NCI-H69 (cell line): ENCODE data around the gene SPOCK1.

Source experiments
- DNase-seq: peaks from one replicate; lab custom pipeline; 2025; lab: John Stamatoyannopoulos, UW

SPOCK1 gene

GRCh38 chr5:137328991-137329390, 170.1 kb downstream of the SPOCK1 start:
- no peak for DNase-seq

DNA sequence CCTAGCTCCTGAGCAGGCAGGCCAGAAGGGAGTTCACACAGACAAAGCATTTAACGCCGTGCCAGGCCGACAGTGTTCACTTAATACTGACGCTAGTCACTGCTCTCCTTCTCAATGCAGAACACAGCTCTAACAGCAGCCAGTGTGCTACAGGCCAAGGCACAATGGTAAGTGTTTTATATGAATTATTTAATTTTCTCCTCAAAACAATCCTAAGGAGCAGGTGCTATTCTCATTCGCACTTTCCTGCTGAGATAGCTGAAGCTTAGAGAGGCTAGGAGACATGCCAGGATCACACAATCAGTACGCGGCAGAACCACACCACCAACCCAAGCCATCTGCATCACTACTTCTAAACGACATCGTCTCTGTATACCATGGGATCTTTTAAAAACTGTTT, 170.7 kb downstream of the SPOCK1 start:
- DNase-seq: no peak

GRCh38 chr5:137325721-137326120, 173.4 kb downstream of the SPOCK1 start:
- DNase-seq: no peak

- peak; percentile 76 for DNase-seq
Observed at GRCh38 chr5:137320056-137321045, 178.8 kb downstream of the SPOCK1 start.

- DNase-seq: no peak
Observed at GRCh38 chr5:137318027-137318426, 181.1 kb downstream of the SPOCK1 start.

GRCh38 chr5:137316346-137316736, 182.8 kb downstream of the SPOCK1 start:
- DNase-seq: no peak

DNA sequence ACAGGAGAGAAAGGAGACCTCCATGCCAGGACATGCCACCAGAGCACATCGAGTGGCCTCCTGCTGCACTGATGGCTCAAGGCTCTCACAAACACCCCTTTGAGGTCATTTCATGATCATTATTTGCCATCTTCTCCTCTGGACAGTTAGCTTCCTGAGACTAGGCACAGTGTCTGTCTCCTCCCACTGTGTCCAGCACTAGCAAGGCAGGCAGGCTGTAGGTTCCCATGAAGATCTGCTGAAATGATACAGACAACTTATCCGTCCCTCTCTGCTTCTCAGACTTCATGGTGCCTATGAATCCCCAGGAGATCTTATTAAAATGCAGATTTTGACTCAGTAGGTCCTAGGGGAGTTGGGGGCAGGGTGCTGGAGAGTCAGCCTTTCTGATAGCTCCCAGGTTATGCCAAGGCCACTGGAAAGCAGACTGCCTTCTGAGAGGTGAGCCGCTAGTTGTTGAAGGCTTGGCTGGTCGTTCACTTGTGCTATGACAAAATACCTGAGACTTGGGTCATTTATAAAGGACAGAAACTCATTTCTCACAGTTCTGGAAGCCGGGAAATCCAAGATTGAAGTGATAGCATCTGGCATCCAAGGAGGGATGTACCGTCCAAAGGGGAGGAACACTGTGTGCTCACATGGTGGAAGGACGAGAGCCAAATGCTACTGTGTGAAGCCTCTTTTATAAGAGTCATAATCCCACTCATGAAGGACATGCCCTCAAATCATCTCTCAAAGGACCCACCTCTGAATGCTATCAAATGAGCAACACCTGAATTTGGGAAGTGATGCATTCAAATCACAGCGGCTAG, 183.4 kb downstream of the SPOCK1 start:
- no peak for DNase-seq

GRCh38 chr5:137315109-137315508, 184.0 kb downstream of the SPOCK1 start:
- no peak for DNase-seq

DNA sequence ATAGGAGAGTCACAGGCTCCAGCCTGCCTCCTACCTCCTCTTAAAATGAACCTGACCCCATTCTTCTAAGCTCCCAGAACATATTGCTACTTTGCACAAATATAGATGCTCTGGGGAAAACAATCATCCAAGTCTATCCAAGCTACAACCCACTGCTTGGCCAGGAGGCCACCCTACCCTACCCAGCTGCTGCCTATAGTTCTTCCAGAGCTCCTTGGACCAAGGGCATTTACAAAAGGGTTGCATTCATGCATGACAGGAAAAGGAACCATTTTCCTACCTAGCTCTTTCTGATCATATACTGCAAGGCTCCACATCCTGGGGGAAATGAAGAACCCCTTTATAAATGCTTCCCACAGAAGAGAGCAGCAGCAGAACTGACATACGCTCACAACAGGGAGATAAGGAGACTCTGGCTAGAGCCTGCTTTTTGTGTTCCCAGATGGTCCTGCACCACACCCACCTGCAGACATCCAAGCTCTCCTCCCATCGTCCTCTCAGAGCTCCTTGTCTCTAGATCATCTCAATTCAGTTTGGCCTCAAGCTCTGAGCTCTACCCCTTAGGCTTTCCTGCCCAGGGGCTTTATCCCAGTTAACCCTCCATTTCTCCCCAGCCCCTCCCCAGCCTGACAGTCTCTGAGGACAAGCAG, 185.5 kb downstream of the SPOCK1 start:
- DNase-seq: peak; percentile 41

DNA sequence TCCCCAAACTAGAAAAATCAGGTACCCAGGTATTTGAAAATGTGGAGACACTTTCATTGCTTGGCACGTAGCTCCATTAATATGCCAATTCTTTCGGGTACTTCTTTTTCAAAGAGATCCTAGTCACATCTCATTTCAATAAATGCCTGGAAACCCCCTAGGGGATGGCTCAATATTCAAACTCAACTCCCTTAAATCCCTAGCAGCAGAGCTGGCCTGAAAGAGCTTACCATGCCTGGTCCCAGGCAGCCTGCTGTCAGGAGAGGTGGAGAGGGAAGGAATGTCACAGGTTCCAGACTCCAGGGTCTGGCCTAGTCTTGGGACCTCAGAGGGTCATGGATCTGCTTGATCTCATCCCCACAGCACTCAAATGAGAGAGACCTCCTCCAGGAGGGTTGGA, 187.1 kb downstream of the SPOCK1 start:
- DNase-seq: peak; percentile 32

DNA sequence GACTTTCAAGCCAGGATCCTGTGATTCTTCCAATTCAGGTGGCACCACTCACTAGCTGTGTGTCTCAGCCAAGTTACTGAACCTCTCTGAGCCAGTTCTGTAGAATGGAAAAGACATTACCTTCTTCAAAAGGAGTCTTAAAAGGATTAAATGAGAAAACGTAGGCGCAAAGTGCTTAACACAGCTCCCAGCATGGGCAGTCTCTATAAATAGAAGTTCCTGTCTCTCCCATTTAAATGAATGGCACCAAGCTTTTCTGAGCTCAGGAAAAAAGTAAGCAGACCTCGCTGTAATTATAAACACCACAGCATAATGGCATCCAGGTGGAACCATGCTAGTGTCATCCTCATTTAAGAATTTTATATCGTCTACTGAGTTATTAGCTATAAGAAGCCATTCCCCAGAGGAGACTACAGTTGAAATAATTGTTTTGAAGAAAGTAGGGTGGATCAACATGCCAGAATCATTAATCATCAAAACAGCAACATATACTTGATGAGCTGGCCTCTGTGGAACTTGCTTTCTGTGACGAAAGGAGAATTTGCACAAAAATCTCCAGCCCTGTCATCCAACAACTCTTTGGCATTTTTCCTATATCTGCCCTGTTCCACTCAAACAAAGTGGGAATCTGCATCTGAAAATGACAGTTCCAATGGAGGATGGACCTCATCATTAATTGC, 188.9 kb downstream of the SPOCK1 start:
- DNase-seq: peak; percentile 65

DNA sequence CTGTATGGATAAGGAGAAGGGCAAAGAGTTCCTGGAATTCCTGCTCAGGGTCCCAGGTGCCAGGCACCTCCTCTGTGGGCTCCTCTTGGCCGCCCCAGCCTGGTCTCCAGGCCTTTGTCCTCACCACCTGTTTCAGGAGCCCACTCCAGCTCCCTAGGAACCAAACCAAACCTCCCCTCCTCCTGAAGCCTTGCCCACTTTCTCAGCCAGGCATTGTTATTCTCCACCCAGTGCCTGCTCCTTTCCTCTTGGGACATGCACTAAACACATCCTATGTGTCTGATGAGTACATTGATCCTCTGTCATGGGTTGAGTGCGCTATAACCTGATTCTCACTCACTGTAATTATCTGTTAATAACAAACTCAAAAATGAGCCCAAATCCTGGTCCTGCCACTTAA, 189.8 kb downstream of the SPOCK1 start:
- DNase-seq: peak; percentile 48

- DNase-seq: no peak
Observed at GRCh38 chr5:137308311-137308710, 190.8 kb downstream of the SPOCK1 start.

GRCh38 chr5:137306903-137307302, 192.2 kb downstream of the SPOCK1 start:
- DNase-seq: no peak

DNA sequence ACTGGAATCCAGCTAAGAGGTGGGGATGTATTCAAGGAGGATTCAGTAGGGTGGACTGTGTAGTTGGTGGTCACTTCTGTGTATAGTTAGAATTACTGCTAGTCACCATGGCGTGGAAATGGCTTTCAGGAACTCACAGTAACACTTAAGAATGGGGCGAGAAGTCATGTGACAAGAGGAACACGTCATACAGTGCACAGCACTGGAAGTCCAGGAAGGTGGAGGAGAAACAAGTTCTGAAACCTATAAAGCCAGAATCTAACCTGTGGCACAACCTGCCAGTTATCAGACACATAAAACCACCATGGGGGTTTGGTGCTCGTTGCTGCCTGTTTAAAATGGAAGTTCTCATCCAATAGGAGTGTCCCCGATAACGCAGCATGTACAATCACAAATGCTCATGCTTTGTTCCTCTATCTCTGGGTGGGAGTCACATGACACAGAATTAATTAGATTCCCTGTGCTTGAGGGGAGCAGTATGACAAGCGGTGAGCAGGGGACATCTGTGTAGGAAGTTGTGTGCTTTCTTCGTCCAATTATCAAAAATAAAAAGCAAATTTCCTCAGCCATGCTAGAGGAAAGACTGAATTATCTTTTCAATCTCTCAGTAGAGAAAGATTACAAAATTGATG, 193.0 kb downstream of the SPOCK1 start:
- DNase-seq: no peak

GRCh38 chr5:137304226-137304874, 194.8 kb downstream of the SPOCK1 start:
- DNase-seq: peak; percentile 98

- DNase-seq: peak; percentile 81
Observed at GRCh38 chr5:137303509-137303908, 195.6 kb downstream of the SPOCK1 start.

DNA sequence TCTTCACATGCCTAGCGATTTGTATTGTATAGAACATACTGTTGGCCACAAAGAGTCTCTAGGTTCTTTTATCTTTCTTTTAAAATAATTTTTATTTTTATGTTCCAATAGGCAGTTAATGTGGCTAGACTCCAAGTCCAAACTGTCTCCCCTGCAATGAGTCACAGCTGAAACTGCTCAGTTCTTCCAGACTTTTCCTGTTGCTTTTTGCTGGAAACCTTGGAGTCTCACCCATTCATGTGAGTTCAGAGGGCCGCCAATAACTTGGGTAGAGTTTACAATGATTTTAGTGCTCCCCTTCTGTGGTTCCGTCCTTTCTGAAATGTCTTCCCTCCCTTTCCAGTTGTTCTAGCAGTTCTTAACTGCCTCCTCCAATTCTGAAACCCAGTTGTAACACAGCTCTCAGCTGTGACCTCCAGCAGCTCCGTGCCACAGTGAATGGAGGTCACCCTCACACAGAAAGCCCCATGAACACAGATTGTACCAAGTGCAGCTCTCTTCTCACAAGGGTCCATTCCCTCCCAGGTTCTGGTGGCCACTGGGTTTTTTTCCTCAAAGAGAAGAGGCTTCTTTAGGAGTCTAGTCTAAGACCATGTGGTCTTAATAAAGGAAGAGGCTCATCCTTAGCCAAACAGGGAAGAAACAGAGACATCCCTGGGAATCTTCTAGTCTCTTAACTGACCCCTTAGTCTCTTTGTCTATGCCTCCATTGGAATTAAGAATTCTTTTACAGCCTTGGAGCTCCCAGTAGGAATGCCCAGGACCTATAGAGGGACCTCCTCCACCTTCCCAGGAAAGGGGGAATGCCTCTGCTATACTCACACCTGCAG, 198.5 kb downstream of the SPOCK1 start:
- no peak for DNase-seq

- DNase-seq: peak; percentile 99
Observed at GRCh38 chr5:137296213-137296781, 202.8 kb downstream of the SPOCK1 start.
